ENCODE measurements around the gene LRP10.
A peak's percentile ranks its signal among the peaks of the same experiment; 100 is the strongest.
"Not testable (repeated sequence)": the region's sequence is repeated elsewhere in the genome, so short reads cannot be mapped to it uniquely, and the experiment has no call there.

The LRP10 gene

DNA sequence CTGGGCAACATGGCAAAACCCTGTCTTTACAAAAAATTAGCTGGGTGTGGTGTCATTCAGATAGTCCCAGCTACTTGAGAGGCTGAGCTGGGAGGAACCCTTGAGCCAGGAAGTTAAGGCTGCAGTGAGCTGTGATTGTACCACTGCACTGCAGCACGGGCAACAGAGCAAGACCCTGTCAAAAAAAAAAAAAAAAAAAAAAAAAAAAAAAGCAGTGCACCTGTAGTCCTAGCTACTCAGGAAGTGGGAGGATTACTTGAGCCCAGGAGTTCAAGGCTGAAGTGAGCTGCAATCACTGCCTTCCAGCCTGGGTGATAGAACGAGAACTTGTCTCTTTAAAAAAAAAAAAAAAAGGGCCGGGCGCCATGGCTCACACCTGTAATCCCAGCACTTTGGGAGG is 17.1 kb downstream of the LRP10 start:
- no peak for DNase-seq

GRCh38 chr14:22890416-22890815 is 18.9 kb downstream of the LRP10 start:
- no peak for DNase-seq

DNA sequence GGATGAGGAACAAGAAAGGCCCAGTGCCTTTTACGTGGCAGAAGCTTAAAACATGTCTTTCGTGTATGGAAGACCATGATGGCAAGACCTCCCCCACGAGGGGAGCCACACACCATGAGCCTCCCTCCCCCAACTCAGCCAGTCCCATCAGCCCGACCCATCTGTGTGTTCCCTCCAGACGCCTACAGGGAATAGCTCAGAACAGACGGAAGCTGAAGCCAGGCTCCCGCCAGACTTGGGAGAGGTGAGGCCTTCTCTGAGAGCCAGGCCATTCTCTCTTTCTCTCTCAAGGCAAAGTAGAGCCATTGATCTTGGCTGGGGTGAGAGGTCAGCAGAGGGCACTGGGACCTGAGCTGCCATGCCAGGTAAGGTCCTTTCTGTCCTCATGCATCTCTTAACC is 20.9 kb downstream of the LRP10 start:
- DNase-seq, result no peak

- DNase-seq, result no peak
These were observed 22.2 kb downstream of the LRP10 start for GRCh38 chr14:22893706-22894105.

- no peak for DNase-seq
These were observed 23.9 kb downstream of the LRP10 start for GRCh38 chr14:22895402-22895801.

DNA sequence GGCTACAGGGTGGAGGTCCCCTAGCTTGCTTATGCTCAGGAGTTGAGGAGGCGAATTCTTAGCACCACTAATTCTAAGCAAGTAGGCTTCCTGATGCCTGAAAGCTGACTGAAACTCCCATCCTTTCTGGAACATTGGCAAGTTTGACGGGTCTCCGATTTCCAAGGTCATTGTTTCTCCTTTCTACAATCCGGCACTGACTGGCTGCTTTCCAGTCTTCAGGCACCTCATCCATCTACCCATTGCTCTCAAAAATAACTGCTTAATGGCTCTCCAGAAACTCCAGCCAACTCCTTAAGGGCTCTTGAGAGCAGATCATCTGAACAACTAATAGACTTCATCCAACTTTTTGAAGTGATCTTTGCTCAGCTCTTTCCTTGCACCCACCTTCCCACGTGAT is 24.8 kb downstream of the LRP10 start:
- no peak for DNase-seq

- no peak for DNase-seq
These were observed 25.2 kb downstream of the LRP10 start for GRCh38 chr14:22896760-22897159.

- no peak for DNase-seq
These were observed 25.8 kb downstream of the LRP10 start for GRCh38 chr14:22897357-22897756.

DNA sequence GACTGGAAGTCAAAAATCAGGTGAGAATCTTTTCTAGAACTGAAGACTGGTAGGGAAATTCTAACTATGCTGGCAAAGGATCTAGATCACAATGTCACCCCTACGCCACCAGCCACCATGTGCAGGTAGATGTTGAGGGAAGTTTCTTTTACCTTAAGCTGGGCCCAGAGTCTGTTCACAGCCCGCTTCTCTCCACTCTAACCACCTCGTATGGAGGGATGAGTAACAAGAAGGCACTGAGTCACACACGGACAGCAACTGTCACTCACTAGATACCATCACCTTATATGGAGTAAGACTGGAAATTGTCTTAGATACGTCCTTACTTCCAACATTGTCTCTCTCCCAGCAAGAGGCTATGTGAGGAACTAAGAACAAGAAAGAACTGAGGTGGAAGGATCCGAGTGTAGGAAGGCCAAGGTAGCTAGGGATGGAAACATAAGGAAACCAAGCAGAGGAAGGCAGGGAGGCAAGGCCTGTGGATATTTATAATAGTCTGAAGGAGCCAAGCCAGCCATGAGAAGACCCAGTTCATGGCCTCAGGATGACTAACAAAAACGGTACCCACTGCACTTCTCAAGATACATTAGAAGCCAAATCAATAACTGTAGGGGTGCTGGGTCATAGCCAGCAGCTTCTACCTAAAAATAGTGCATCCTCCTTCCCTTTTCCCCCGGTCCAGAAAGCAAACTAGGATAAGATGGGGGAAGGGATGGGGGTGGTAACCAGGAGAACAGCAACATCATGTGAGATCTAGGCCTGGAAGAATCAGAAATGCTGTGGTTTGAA is 27.0 kb downstream of the LRP10 start:
- no peak for DNase-seq

- peak; percentile 67 for DNase-seq
These were observed 28.7 kb downstream of the LRP10 start for GRCh38 chr14:22900081-22900799.

GRCh38 chr14:22901799-22902198 is 30.3 kb downstream of the LRP10 start:
- no peak for DNase-seq

DNA sequence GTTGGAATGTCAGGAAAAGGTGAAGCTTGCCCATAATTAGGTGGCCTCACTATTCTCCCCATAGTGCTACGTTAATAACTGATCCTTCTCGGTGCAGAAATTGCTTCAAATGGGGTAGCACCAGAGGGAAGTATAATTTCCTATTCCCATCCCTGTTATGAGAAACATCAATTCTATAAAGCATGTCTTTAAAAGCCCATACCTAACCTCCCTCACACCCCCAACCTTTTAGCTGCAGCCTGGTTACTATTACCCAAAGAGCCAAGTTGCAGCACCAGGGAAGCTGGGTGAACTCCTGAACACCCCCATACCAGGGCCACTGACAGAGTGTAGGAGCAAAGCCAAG is 32.2 kb downstream of the LRP10 start:
- no peak for DNase-seq

DNA sequence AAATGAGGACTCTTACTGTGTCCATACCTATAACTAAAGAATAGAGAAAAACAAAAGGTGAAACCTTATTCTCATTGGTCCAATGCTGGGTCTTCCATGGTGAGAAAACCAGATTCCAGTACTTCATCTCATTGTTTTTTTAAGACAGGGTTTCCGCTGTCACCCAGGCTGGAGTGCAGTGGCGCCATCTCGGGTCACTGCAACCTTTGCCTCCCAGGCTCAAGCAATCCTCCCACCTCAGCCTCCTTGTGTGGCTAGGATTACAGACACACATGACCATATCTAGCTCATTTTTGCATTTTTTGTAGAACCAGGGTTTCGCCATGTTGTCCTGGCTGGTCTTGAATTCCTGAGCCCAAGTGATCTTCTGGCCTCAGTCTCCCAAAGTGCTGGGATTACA is 34.1 kb downstream of the LRP10 start:
- no peak for DNase-seq

GRCh38 chr14:22906073-22906472 is 34.5 kb downstream of the LRP10 start:
- DNase-seq, result no peak

- no peak for DNase-seq
These were observed 35.9 kb downstream of the LRP10 start for GRCh38 chr14:22907429-22907828.

DNA sequence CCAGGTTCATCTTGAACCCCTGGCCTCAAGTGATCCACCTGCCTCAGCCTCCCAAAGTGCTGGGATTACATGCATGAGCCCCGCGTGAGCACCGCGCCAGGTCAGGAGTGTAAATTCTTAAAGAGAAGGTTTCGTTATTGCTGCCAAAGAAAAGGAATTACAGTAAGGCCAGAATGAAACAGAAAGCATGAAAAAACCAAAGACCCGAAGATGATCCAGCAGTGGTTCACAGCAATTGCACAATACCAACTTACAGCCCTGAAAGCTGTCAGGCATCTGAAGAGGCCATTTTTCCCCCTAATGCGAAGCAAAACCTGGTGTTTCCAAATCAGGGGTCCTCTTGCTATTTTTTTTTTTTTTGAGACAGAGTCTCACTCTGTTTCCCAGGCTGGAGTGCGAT is 37.1 kb downstream of the LRP10 start:
- DNase-seq, result no peak

- no peak for DNase-seq
These were observed 39.4 kb downstream of the LRP10 start for GRCh38 chr14:22910916-22911315.

GRCh38 chr14:22914836-22915235 is 43.3 kb downstream of the LRP10 start:
- DNase-seq, result not testable (repeated sequence)

GRCh38 chr14:22915886-22916521 is 44.5 kb downstream of the LRP10 start:
- no peak for DNase-seq

- peak; percentile 100 for DNase-seq
These were observed 47.5 kb downstream of the LRP10 start, which contains the start of gene RBM23 for GRCh38 chr14:22918804-22919600. RBM23 (minus strand) TSS chr14:22919149.

GRCh38 chr14:22919601-22919921 is 48.0 kb downstream of the LRP10 start:
- DNase-seq, result no peak

- no peak for DNase-seq
These were observed 49.2 kb downstream of the LRP10 start for GRCh38 chr14:22920697-22921096.

DNA sequence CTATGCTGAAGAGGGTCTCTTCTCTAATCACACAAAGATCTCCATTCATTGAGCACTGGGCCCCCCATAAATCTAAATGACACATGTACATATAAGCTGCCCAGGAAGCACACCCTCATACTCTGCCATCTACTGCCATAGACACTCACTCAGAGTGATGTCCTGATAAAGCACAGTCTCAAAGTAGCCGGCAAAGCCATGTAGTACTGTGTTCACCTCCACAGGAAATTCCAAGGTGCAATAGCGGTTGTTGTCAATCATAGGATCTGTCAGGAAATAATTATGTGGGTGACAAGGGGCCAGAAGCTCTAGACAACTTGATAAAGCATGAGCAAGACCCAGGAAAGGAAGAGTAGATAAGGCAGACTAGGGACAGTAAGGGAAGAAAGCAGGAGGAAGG is 50.8 kb downstream of the LRP10 start:
- DNase-seq, result no peak
